GM23338 (cell line): ENCODE measurements around the gene PRR18. TPM values are rescaled to one million over a fixed set of nuclear protein-coding genes. Genes with fewer than 3 reads are reported as not detected.

Experiments
- ATAC-seq: fragments of 200-7000 bp; cut with Tn5 transposase; 3 replicates; pipeline ENCODE4 v1.9.1; 2020
- DNase-seq: peaks from one replicate; pipeline ENCODE4 v3.0.0-alpha.2; 2015; ENCODE audit warnings: low spot score
- H2AFZ ChIP-seq: fragments of 200-600 bp; sonication (generic); 2 replicates; pipeline ENCODE4 v1.8.0; 2016; ENCODE audit warnings: antibody characterized with exemption, mild to moderate bottlenecking, moderate library complexity
- H3F3A ChIP-seq: fragments of 200-600 bp; sonication (generic); replicated peaks from 2 replicates; pipeline ENCODE4 v1.8.0; 2017; ENCODE audit warnings: antibody characterized with exemption, mixed run types, low read depth
- H3K27ac ChIP-seq: fragments of 200-600 bp; sonication (generic); 2 replicates; pipeline ENCODE4 v1.6.1; 2016; ENCODE audit warnings: low read depth
- H3K27me3 ChIP-seq: fragments of 200-600 bp; sonication (generic); 2 replicates; pipeline ENCODE4 v1.8.0; 2016; ENCODE audit warnings: mild to moderate bottlenecking, mixed run types, moderate library complexity; ENCODE audit not compliant: insufficient read depth
- H3K36me3 ChIP-seq: fragments of 200-600 bp; sonication (generic); 2 replicates; pipeline ENCODE4 v1.8.0; 2016; ENCODE audit warnings: mild to moderate bottlenecking; ENCODE audit not compliant: insufficient read depth
- H3K4me1 ChIP-seq: fragments of 200-600 bp; sonication (generic); 2 replicates; pipeline ENCODE4 v1.8.0; 2016; ENCODE audit warnings: mild to moderate bottlenecking, moderate library complexity; ENCODE audit not compliant: insufficient read depth
- H3K4me2 ChIP-seq: fragments of 200-600 bp; sonication (generic); 2 replicates; pipeline ENCODE4 v1.7.1; 2017; ENCODE audit warnings: mixed run types
- H3K4me3 ChIP-seq: fragments of 200-600 bp; sonication (generic); 2 replicates; pipeline ENCODE4 v1.6.1; 2016; ENCODE audit warnings: mixed run types
- H3K79me2 ChIP-seq: fragments of 200-600 bp; sonication (generic); replicated peaks from 2 replicates; pipeline ENCODE4 v1.8.0; 2017; ENCODE audit warnings: mild to moderate bottlenecking; ENCODE audit not compliant: insufficient read depth
- H3K9me2 ChIP-seq: fragments of 200-600 bp; sonication (generic); 2 replicates; pipeline ENCODE4 v1.8.0; 2017; ENCODE audit not compliant: insufficient read depth
- H4K20me1 ChIP-seq: fragments of 200-600 bp; sonication (generic); replicated peaks from 2 replicates; pipeline ENCODE4 v1.8.0; 2017; ENCODE audit warnings: mild to moderate bottlenecking; ENCODE audit not compliant: insufficient read depth
- H3K27ac Mint-ChIP-seq: 2 replicates; pipeline ENCODE4 v1.8.0; 2020; ENCODE audit warnings: inconsistent platforms, mild to moderate bottlenecking, moderate library complexity, mixed read lengths
- H3K27me3 Mint-ChIP-seq: 3 replicates; pipeline ENCODE4 v1.8.0; 2022; ENCODE audit warnings: low read depth, mild to moderate bottlenecking, moderate library complexity, mixed read lengths, inconsistent platforms; ENCODE audit not compliant: insufficient read depth, poor library complexity
- H3K36me3 Mint-ChIP-seq: 3 replicates; pipeline ENCODE4 v1.8.0; 2021; ENCODE audit warnings: low read depth, mild to moderate bottlenecking, inconsistent platforms, moderate library complexity, mixed read lengths
- H3K4me1 Mint-ChIP-seq: 3 replicates; pipeline ENCODE4 v1.8.0; 2020; ENCODE audit warnings: mild to moderate bottlenecking, inconsistent platforms, mixed read lengths
- H3K4me3 Mint-ChIP-seq: 3 replicates; pipeline ENCODE4 v1.8.0; 2021; ENCODE audit warnings: moderate library complexity, mild to moderate bottlenecking, inconsistent platforms, mixed read lengths
- H3K9me3 Mint-ChIP-seq: 3 replicates; pipeline ENCODE4 v1.8.0; 2020; ENCODE audit warnings: moderate library complexity, mild to moderate bottlenecking, inconsistent platforms, mixed read lengths
- EZH2phosphoT487 ChIP-seq: fragments of 200-600 bp; sonication (generic); IDR thresholded peaks from one replicate; pipeline ENCODE4 v1.8.1; 2018; ENCODE audit warnings: antibody characterized with exemption; ENCODE audit not compliant: unreplicated experiment
- JUNB ChIP-seq: IDR thresholded peaks from one replicate; pipeline ENCODE4 v1.6.1; 2016; ENCODE audit warnings: antibody characterized with exemption; ENCODE audit not compliant: unreplicated experiment
- NANOG ChIP-seq: IDR thresholded peaks from 2 replicates; pipeline ENCODE4 v1.6.1; 2016; ENCODE audit warnings: antibody characterized with exemption, borderline replicate concordance
- POLR2AphosphoS5 ChIP-seq: IDR thresholded peaks from 2 replicates; pipeline ENCODE4 v1.6.1; 2016; ENCODE audit warnings: antibody characterized with exemption, low read depth
- STAT1 ChIP-seq: IDR thresholded peaks from one replicate; pipeline ENCODE4 v1.6.1; 2016; ENCODE audit warnings: antibody characterized with exemption; ENCODE audit not compliant: unreplicated experiment
- ZNF114 ChIP-seq: fragments of 250-450 bp; sonication (Bioruptor Pico); IDR thresholded peaks from 2 replicates; pipeline ENCODE4 v1.5.0; 2020; ENCODE audit warnings: mild to moderate bottlenecking, moderate library complexity
- ZNF331 ChIP-seq: fragments of 250-450 bp; sonication (Bioruptor Pico); IDR thresholded peaks from 2 replicates; pipeline ENCODE4 v1.5.0; 2020; ENCODE audit warnings: low read depth, mild to moderate bottlenecking, moderate library complexity
- polyA plus RNA-seq: library from polyadenylated mRNA; unstranded; fragments of >200 nt; fragmentation: Nextera tagmentation; extraction: Ambion mirVana; gene quantifications from 2 replicates; pipeline ENCODE4 v1.2.1, GENCODE V29; 2016
- total RNA-seq: library from RNA; depleted of rRNA; stranded (reverse); fragments of >200 nt; shearing (Covaris generic); gene quantifications from 2 replicates; pipeline ENCODE4 v1.2.3, GENCODE V29; 2014
- TF ChIP-seq, protein P1 (sequence below): IDR thresholded peaks from one replicate; pipeline ENCODE4 v1.6.1; 2018; ENCODE audit warnings: antibody characterized with exemption; ENCODE audit not compliant: unreplicated experiment
- TF ChIP-seq, protein P2 (sequence below), 2 experiments: fragments of 200-600 bp in 1 of 2; sonication (generic) in 1 of 2; conservative IDR thresholded peaks; 2 replicates each; pipeline versions ENCODE4 v1.5.1 to v1.6.1; 2016 to 2017; ENCODE audit warnings: antibody characterized with exemption in 2 of 2, low read depth in 2 of 2, mild to moderate bottlenecking in 2 of 2, moderate library complexity in 1 of 2

The PRR18 gene
- total and polyA plus RNA-seq, 2 experiments from 2014 or later = 0.24 TPM; not detected in 1

DNA sequence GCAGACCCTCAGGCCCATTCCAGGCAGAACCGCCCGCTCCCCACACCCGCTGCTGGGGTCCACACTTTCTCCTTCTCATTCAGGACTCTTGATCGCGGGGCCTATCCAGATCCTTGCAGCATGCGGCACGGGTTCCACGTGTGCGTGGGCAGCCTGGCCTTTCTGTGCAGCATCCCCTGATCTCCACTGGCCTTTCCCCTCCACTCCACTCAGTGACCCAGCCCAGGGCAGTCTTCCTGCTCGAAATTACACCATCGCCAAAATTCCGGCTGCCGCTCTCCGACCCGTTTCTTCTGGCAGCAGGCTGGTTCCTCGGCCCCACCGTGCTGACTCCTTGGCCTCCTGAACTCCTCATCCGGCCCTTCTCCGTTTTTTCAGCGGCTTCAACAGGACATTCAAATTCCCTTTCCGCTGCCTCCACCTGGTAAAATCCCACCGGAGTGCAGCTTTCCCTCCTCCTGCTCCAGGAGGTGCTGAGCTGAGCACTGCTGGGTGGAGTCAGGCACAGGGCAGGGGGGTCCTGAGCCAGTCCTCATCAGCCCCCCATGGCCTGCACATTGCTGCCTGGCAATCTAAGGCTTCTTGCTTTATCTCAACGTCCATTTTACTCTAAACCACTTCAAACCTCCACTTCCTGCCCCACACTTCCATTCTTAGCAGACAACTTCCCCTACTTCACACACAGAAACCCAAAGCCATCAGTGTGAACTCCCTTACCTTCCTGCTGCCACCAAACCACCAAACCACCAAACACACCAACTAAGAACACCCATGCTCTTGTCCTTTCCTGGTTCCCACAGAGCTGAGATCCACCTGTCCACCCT, 25.2 kb upstream of the PRR18 start:
- H3K4me2 ChIP-seq = peak overlapping the region; percentile 25; the same call in 1 of the 2 replicates
- H2AFZ ChIP-seq = no peak overlapping the region
- no peaks in the 10 kb centered on the region for H3K9me3 Mint-ChIP-seq
- H3K4me1 ChIP-seq = peaks cover 31% of the 10 kb centered on the region
- H3K36me3 ChIP-seq = no peaks in the 10 kb centered on the region
- H4K20me1 ChIP-seq = peaks cover 35% of the 10 kb centered on the region
- peaks cover 25% of the 10 kb centered on the region for H3K36me3 Mint-ChIP-seq
- H3K4me3 Mint-ChIP-seq = no peak overlapping the region; the same call in 2 of the 3 replicates
- DNase-seq = no peak
- H3K27me3 ChIP-seq = no peaks in the 10 kb centered on the region
- no peaks in the 10 kb centered on the region; the same call in 1 of the 2 replicates for H3F3A ChIP-seq
- peaks cover 46% of the 10 kb centered on the region for H3K4me1 Mint-ChIP-seq
- no peaks in the 10 kb centered on the region for H3K9me2 ChIP-seq
- no peak for ATAC-seq
- H3K27ac ChIP-seq = peak overlapping the region; percentile 1
- no peak for TF ChIP-seq EZH2phosphoT487
- no peak for TF ChIP-seq ZNF114 (CRISPR knock-in tag)
- TF ChIP-seq ZNF331 (CRISPR knock-in tag) = no peak
- no peak for TF ChIP-seq POLR2AphosphoS5
- no peak for TF ChIP-seq NANOG
- no peak for TF ChIP-seq STAT1
- TF ChIP-seq, protein P1, sequence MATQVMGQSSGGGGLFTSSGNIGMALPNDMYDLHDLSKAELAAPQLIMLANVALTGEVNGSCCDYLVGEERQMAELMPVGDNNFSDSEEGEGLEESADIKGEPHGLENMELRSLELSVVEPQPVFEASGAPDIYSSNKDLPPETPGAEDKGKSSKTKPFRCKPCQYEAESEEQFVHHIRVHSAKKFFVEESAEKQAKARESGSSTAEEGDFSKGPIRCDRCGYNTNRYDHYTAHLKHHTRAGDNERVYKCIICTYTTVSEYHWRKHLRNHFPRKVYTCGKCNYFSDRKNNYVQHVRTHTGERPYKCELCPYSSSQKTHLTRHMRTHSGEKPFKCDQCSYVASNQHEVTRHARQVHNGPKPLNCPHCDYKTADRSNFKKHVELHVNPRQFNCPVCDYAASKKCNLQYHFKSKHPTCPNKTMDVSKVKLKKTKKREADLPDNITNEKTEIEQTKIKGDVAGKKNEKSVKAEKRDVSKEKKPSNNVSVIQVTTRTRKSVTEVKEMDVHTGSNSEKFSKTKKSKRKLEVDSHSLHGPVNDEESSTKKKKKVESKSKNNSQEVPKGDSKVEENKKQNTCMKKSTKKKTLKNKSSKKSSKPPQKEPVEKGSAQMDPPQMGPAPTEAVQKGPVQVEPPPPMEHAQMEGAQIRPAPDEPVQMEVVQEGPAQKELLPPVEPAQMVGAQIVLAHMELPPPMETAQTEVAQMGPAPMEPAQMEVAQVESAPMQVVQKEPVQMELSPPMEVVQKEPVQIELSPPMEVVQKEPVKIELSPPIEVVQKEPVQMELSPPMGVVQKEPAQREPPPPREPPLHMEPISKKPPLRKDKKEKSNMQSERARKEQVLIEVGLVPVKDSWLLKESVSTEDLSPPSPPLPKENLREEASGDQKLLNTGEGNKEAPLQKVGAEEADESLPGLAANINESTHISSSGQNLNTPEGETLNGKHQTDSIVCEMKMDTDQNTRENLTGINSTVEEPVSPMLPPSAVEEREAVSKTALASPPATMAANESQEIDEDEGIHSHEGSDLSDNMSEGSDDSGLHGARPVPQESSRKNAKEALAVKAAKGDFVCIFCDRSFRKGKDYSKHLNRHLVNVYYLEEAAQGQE = no peak
- TF ChIP-seq, protein P2, sequence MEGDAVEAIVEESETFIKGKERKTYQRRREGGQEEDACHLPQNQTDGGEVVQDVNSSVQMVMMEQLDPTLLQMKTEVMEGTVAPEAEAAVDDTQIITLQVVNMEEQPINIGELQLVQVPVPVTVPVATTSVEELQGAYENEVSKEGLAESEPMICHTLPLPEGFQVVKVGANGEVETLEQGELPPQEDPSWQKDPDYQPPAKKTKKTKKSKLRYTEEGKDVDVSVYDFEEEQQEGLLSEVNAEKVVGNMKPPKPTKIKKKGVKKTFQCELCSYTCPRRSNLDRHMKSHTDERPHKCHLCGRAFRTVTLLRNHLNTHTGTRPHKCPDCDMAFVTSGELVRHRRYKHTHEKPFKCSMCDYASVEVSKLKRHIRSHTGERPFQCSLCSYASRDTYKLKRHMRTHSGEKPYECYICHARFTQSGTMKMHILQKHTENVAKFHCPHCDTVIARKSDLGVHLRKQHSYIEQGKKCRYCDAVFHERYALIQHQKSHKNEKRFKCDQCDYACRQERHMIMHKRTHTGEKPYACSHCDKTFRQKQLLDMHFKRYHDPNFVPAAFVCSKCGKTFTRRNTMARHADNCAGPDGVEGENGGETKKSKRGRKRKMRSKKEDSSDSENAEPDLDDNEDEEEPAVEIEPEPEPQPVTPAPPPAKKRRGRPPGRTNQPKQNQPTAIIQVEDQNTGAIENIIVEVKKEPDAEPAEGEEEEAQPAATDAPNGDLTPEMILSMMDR (conservative IDR thresholded peaks at IDR 0.05; ENCODE audit: low read depth in 2 of 2) = no peak
- TF ChIP-seq JUNB = no peak
- H3K27me3 Mint-ChIP-seq = peaks cover 6% of the 10 kb centered on the region
- peaks cover 95% of the 10 kb centered on the region for H3K79me2 ChIP-seq
- H3K27ac Mint-ChIP-seq = peak overlapping the region; percentile 19
- no peak overlapping the region for H3K4me3 ChIP-seq
